ENCODE results near the gene ADCY2. TPM values are rescaled to one million over a fixed set of nuclear protein-coding genes. Genes with fewer than 3 reads are reported as not detected.

Gene ADCY2
- total and polyA plus RNA-seq, 9 of the 15 experiments (the other 6 are each of a cell fraction or from before 2014, with no cell fraction given), result 0.01 to 0.15 (median 0.03) TPM; not detected in 5

DNA sequence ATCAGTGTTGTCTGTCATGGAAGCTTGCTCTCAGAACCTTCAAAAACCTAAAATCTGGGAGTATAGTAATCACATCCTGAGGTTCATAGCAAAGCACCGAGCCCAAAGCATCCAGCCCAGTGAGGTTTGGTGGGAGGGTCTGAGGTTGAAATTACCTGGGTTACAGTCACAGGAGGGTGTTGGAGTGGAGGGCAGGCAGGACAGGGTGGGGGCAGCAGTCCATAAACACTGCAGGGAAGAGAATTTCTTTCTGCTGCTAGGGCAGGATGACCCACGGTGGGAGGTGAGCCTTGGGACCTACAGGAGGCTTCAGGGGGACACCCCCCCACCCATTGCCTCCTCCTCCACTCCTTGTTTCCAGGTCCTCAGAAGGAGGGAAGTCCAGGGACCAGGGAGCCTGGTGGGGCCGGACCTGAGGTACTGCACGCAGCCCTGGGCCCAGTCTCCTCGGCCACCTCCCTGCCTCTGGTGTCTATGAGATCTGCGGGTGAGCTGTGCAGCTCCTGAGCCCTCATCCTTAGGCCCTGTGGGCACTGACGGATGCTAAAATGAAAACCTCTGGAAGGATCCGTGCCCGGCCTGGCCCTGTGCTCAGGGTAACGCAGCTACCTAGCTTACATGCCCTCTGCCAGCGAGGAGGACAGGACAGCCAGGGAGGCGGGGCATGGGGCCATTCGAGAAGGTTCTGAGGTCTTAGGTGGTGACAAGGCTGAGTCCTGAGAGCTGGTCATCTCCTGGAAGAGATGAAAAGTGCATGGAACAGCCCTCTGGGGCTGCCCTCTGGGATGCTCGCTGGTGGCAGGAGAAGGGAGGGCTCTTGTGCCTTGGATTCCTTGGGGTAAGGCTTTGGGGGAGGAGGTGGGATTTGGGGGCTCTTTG lies 1.8 kb upstream of the ADCY2 start (continued):
- TF ChIP-seq, protein P1, sequence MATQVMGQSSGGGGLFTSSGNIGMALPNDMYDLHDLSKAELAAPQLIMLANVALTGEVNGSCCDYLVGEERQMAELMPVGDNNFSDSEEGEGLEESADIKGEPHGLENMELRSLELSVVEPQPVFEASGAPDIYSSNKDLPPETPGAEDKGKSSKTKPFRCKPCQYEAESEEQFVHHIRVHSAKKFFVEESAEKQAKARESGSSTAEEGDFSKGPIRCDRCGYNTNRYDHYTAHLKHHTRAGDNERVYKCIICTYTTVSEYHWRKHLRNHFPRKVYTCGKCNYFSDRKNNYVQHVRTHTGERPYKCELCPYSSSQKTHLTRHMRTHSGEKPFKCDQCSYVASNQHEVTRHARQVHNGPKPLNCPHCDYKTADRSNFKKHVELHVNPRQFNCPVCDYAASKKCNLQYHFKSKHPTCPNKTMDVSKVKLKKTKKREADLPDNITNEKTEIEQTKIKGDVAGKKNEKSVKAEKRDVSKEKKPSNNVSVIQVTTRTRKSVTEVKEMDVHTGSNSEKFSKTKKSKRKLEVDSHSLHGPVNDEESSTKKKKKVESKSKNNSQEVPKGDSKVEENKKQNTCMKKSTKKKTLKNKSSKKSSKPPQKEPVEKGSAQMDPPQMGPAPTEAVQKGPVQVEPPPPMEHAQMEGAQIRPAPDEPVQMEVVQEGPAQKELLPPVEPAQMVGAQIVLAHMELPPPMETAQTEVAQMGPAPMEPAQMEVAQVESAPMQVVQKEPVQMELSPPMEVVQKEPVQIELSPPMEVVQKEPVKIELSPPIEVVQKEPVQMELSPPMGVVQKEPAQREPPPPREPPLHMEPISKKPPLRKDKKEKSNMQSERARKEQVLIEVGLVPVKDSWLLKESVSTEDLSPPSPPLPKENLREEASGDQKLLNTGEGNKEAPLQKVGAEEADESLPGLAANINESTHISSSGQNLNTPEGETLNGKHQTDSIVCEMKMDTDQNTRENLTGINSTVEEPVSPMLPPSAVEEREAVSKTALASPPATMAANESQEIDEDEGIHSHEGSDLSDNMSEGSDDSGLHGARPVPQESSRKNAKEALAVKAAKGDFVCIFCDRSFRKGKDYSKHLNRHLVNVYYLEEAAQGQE (IDR thresholded peaks at IDR 0.05; ENCODE audit: borderline replicate concordance), result no peak
- TF ChIP-seq, protein P1 (CRISPR knock-in tag; IDR thresholded peaks at IDR 0.05; ENCODE audit: low read depth), result no peak
- TF ChIP-seq HNRNPUL1 (IDR thresholded peaks at IDR 0.05; ENCODE audit: low read length), result no peak
- TF ChIP-seq RBM17 (IDR thresholded peaks at IDR 0.05; ENCODE audit: borderline replicate concordance, low read depth, low read length), result no peak
- no peak for TF ChIP-seq ZNF507 (tag; conservative IDR thresholded peaks at IDR 0.05)
- no peak for TF ChIP-seq MEF2A (IDR thresholded peaks at IDR 0.05; ENCODE audit: control insufficient read depth, low read depth, low read length)
- TF ChIP-seq JUNB (CRISPR knock-in tag; conservative IDR thresholded peaks at IDR 0.05), result no peak
- no peak for TF ChIP-seq RB1 (IDR thresholded peaks at IDR 0.05; ENCODE audit: low read depth)
- TF ChIP-seq, protein P2, sequence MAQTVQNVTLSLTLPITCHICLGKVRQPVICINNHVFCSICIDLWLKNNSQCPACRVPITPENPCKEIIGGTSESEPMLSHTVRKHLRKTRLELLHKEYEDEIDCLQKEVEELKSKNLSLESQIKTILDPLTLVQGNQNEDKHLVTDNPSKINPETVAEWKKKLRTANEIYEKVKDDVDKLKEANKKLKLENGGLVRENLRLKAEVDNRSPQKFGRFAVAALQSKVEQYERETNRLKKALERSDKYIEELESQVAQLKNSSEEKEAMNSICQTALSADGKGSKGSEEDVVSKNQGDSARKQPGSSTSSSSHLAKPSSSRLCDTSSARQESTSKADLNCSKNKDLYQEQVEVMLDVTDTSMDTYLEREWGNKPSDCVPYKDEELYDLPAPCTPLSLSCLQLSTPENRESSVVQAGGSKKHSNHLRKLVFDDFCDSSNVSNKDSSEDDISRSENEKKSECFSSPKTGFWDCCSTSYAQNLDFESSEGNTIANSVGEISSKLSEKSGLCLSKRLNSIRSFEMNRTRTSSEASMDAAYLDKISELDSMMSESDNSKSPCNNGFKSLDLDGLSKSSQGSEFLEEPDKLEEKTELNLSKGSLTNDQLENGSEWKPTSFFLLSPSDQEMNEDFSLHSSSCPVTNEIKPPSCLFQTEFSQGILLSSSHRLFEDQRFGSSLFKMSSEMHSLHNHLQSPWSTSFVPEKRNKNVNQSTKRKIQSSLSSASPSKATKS (CRISPR knock-in tag; IDR thresholded peaks at IDR 0.05), result no peak
- TF ChIP-seq, protein P3, sequence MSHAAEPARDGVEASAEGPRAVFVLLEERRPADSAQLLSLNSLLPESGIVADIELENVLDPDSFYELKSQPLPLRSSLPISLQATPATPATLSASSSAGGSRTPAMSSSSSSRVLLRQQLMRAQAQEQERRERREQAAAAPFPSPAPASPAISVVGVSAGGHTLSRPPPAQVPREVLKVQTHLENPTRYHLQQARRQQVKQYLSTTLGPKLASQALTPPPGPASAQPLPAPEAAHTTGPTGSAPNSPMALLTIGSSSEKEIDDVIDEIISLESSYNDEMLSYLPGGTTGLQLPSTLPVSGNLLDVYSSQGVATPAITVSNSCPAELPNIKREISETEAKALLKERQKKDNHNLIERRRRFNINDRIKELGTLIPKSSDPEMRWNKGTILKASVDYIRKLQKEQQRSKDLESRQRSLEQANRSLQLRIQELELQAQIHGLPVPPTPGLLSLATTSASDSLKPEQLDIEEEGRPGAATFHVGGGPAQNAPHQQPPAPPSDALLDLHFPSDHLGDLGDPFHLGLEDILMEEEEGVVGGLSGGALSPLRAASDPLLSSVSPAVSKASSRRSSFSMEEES (CRISPR knock-in tag; IDR thresholded peaks at IDR 0.05), result no peak

Measured in K562 (cell line).